ENCODE data around the gene GTF2F1. TPM values are rescaled to one million over a fixed set of nuclear protein-coding genes. Genes with fewer than 3 reads are reported as not detected.
"Not testable (repeated sequence)": the region's sequence is repeated elsewhere in the genome, so short reads cannot be mapped to it uniquely, and the experiment has no call there.

GTF2F1 gene
- total RNA-seq, 1 donor from 2014 or later = 72.4 TPM

DNA sequence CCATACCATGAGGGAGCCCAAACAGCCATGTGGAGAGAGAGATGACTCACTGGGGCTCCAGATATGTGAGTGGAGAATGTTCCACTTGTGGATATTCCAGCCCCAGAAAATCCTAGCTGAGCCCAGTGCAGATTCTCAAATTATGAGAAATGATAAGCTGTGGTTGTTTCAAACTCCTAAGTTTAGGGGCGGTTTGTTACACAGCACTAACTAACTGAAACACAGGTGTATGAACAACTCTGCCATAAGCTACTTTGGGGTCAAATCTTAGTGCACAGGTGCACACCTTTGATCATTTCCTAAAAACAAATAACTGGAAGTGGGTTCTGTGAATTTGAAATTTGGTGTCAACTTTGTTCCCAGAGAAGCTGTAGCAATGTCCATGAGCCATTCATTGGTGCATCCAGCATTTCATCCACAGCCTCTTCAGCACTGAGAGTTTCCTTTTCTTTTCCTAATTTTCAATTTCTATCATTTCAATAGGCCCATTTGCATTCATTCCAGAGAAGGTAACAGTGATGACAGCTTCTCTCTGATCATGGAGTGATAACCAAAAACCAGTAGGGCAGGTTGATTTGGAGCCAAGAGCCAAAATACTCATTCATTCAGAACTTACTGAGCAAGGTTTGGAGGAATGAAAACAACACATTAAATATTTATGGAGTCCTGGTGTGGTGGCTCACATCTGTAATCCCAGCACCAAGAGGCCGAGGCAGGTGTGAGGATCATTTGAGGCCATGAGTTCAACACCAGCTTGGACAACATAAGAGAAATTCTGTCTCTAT is 40.4 kb downstream of the GTF2F1 start:
- Mint-ChIP-seq H3K27ac (peak overlapping the region; percentile 74), H3K36me3 (no peaks in the 10 kb centered on the region), H3K9me3 (no peaks in the 10 kb centered on the region), H3K4me3 (no peak overlapping the region), H3K27me3 (peaks cover 5% of the 10 kb centered on the region), H3K4me1 (ENCODE audit: unreplicated experiment) (no peaks in the 10 kb centered on the region)
- TF ChIP-seq, protein P1, sequence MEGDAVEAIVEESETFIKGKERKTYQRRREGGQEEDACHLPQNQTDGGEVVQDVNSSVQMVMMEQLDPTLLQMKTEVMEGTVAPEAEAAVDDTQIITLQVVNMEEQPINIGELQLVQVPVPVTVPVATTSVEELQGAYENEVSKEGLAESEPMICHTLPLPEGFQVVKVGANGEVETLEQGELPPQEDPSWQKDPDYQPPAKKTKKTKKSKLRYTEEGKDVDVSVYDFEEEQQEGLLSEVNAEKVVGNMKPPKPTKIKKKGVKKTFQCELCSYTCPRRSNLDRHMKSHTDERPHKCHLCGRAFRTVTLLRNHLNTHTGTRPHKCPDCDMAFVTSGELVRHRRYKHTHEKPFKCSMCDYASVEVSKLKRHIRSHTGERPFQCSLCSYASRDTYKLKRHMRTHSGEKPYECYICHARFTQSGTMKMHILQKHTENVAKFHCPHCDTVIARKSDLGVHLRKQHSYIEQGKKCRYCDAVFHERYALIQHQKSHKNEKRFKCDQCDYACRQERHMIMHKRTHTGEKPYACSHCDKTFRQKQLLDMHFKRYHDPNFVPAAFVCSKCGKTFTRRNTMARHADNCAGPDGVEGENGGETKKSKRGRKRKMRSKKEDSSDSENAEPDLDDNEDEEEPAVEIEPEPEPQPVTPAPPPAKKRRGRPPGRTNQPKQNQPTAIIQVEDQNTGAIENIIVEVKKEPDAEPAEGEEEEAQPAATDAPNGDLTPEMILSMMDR (conservative IDR thresholded peaks at IDR 0.05) = no peak
- DNase-seq (ENCODE audit: extremely low spot score, unreplicated experiment) = no peak

DNA sequence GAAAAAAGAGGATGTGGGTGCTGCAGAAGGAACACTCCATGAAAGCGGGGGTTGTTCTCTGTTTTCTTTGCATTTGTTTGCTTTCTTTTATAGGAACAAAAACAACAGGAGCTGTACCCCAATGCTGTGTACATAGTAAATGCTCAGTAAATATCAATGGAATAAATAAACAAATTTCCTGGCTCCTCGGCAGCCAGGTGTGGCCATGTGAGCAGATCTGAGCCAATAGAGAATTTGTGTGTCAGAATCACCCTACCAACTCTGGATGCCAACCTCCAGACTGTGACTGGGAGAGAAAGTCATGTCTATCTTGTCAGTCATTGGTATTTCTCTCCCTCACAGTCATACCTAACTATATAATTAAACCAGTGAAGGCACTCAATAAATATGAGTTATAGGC is 42.3 kb downstream of the GTF2F1 start:
- Mint-ChIP-seq H3K27ac (no peak overlapping the region), H3K36me3 (no peaks in the 10 kb centered on the region), H3K4me1 (ENCODE audit: unreplicated experiment) (no peaks in the 10 kb centered on the region), H3K4me3 (no peak overlapping the region), H3K27me3 (peaks cover 8% of the 10 kb centered on the region), H3K9me3 (no peaks in the 10 kb centered on the region)
- DNase-seq (ENCODE audit: extremely low spot score, unreplicated experiment) = no peak
- TF ChIP-seq, protein P1 (conservative IDR thresholded peaks at IDR 0.05) = no peak

DNA sequence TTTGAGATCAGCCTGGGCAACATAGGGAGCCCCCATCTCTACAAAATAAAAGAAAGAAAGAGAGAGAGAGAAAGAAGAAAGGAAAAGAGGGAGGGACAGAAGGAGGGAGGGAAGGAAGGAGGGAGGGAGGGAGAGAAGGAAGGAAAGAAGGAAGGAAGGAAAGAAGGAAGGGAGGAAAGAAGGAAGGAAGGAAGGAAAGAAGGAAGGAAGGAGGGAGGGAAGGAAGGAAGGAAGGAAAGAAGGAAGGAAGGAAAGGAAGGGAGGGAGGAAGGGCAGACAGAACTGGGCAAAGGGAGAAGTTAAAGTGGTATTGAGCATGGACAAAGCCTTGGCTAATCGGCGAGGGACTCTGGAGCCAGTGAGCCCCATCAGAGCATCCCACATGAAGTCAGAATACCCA is 43.7 kb downstream of the GTF2F1 start:
- DNase-seq (ENCODE audit: extremely low spot score, unreplicated experiment); H3K36me3 Mint-ChIP-seq; H3K27ac Mint-ChIP-seq; H3K4me1 Mint-ChIP-seq (ENCODE audit: unreplicated experiment); H3K4me3 Mint-ChIP-seq; H3K27me3 Mint-ChIP-seq; H3K9me3 Mint-ChIP-seq: not testable (repeated sequence)

DNA sequence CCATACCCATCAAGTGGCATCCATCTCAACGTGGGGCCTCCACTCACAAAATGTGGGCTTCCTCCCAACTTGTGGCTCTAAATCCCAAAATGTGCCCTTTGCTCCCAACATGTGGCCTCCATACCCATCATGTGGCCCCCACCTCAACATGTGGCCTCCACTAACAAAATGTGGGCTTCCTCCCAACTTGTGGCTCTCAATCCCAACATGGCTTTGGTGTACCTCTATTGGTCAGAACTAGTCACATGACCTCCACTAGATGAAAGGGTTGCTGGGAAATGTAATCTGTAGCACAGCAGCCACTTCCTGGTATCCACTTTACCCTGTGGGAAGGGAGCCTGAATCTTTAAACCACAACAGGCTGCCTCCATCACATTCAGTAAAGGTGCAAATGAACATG is 49.5 kb downstream of the GTF2F1 start:
- H3K27ac Mint-ChIP-seq = no peak overlapping the region

DNA sequence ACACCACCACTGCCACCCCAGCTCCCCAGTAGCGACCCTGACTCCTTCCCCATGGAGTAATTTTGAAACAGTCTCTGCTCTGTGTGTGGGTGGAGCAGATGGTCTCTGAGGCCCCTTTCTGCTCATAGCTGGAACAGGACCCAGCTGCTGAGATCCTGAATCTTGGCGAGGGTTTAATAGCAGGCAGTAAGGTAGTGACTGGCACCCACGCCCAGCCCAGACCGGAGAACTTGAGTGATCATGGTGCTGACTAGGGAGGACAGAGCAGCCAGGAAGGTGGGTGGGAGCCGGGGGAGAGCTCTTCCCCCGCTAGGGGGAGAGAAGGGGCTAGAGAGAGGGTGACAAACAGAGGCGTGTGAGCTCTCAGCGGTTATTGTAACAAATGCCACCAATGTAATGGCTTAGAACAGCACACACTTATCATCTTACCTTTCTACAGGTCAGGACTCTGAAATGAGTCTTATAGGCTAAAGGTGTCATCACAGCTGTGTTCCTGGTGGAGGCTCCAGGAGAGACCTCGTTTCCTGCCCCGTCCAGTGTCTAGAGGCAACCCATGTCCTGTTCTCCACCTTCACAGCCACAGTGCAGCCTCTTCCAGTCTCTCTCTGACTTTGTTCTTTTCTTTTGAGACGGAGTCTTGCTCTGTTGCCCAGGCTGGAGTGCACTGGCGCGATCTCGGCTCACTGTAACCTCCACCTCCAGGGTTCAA is 52.3 kb downstream of the GTF2F1 start:
- no peaks in the 10 kb centered on the region for H3K9me3 Mint-ChIP-seq
- no peaks in the 10 kb centered on the region for H3K36me3 Mint-ChIP-seq
- H3K27ac Mint-ChIP-seq = no peak overlapping the region
- H3K4me3 Mint-ChIP-seq = no peak overlapping the region
- DNase-seq (ENCODE audit: extremely low spot score, unreplicated experiment) = no peak
- H3K27me3 Mint-ChIP-seq = peaks cover 4% of the 10 kb centered on the region
- no peaks in the 10 kb centered on the region for H3K4me1 Mint-ChIP-seq (ENCODE audit: unreplicated experiment)
- TF ChIP-seq, protein P1 (conservative IDR thresholded peaks at IDR 0.05) = no peak

More for the DNA sequence above, 49.5 kb downstream of the GTF2F1 start:
- Mint-ChIP-seq H3K36me3 (no peaks in the 10 kb centered on the region), H3K4me1 (ENCODE audit: unreplicated experiment) (no peaks in the 10 kb centered on the region), H3K9me3 (no peaks in the 10 kb centered on the region), H3K27me3 (peaks cover 7% of the 10 kb centered on the region), H3K4me3 (no peak overlapping the region)
- TF ChIP-seq, protein P1 (conservative IDR thresholded peaks at IDR 0.05) = no peak
- no peak for DNase-seq (ENCODE audit: extremely low spot score, unreplicated experiment)
